Gastrocnemius medialis (tissue), 4 donors: ENCODE results near the gene TP73. TPM values are rescaled to one million over a fixed set of nuclear protein-coding genes. Genes with fewer than 3 reads are reported as not detected.

Experiments
- ATAC-seq, 2 donors: fragments of 150-250 bp; one replicate each; pipeline ENCODE4 v1.9.1; 2016
- DNase-seq, 2 donors: peaks; one replicate each; pipeline ENCODE4 v3.0.0-alpha.2; 2019
- H3K27ac ChIP-seq, 4 donors: fragments of 200-600 bp; sonication (generic); 1 replicate in 1 of 4; 2 replicates in 3 of 4; pipeline ENCODE4 v1.5.1; 2016 to 2018; ENCODE audit warnings: mild to moderate bottlenecking in 2 of 4, moderate library complexity in 1 of 4
- H3K27me3 ChIP-seq, 3 donors: fragments of 200-600 bp; sonication (generic) in 2 of 3; 1 replicate in 1 of 3; 2 replicates in 2 of 3; pipeline versions ENCODE4 v1.5.1 to v1.6.0; 2016 to 2019; ENCODE audit warnings: mild to moderate bottlenecking in 1 of 3, moderate library complexity in 1 of 3
- H3K36me3 ChIP-seq, 2 donors: fragments of 200-600 bp; sonication (generic) in 1 of 2; one replicate each; pipeline ENCODE4 v1.5.1; 2017 to 2018
- H3K4me1 ChIP-seq, 2 donors: fragments of 200-600 bp; sonication (generic) in 1 of 2; one replicate each; pipeline ENCODE4 v1.5.1; 2016 to 2017; ENCODE audit warnings: mild to moderate bottlenecking in 2 of 2
- H3K4me3 ChIP-seq, 4 donors: fragments of 200-600 bp; sonication (generic) in 3 of 4; 1 replicate in 1 of 4; 2 replicates in 3 of 4; pipeline ENCODE4 v1.5.1; 2016 to 2019; ENCODE audit warnings: mild to moderate bottlenecking in 2 of 4
- H3K9me3 ChIP-seq, 3 donors: fragments of 200-600 bp; sonication (generic) in 2 of 3; 1 replicate in 1 of 3; 2 replicates in 2 of 3; pipeline ENCODE4 v1.5.1; 2016 to 2019
- POLR2A ChIP-seq, 2 donors: fragments of 450-650 bp; IDR thresholded peaks; one replicate each; pipeline ENCODE4 v1.6.1; 2017; ENCODE audit warnings: antibody characterized with exemption in 2 of 2, mild to moderate bottlenecking in 2 of 2, moderate library complexity in 2 of 2
- in situ Hi-C, 4 donors: fragments of 200-750 bp; cut with MboI; loops; one replicate each; pipeline versions ENCODE4 v1.15.0 to v1.8.0; 2017; ENCODE audit warnings: low sequenced_read_pairs in 4 of 4
- intact Hi-C: fragments of 100-400 bp; cut with DNase I; formaldehyde crosslinking; loops from one replicate; pipeline ENCODE4 v1.15.1; 2023; ENCODE audit warnings: low total_unique reads
- total RNA-seq, 4 donors: library from RNA; depleted of rRNA; stranded (reverse); fragments of >200 nt; gene quantifications; one replicate each; pipeline versions ENCODE4 v1.1.0 to v1.2.3, GENCODE V29; 2016
- TF ChIP-seq, protein P1 (sequence below), 5 experiments: fragments of 450-650 bp in 3 of 5; fragments of 200-600 bp in 2 of 5; sonication (generic) in 2 of 5; IDR thresholded peaks in 4 of 5; conservative IDR thresholded peaks in 1 of 5; 1 replicate in 4 of 5; 2 replicates in 1 of 5; pipeline ENCODE4 v1.5.1; 2016 to 2019; ENCODE audit warnings: antibody characterized with exemption in 5 of 5, mild to moderate bottlenecking in 3 of 5, moderate library complexity in 3 of 5

TP73 gene
- under 1 TPM in 1 of 4 donors, not detected in 3; 0.07 TPM for total RNA-seq

DNA sequence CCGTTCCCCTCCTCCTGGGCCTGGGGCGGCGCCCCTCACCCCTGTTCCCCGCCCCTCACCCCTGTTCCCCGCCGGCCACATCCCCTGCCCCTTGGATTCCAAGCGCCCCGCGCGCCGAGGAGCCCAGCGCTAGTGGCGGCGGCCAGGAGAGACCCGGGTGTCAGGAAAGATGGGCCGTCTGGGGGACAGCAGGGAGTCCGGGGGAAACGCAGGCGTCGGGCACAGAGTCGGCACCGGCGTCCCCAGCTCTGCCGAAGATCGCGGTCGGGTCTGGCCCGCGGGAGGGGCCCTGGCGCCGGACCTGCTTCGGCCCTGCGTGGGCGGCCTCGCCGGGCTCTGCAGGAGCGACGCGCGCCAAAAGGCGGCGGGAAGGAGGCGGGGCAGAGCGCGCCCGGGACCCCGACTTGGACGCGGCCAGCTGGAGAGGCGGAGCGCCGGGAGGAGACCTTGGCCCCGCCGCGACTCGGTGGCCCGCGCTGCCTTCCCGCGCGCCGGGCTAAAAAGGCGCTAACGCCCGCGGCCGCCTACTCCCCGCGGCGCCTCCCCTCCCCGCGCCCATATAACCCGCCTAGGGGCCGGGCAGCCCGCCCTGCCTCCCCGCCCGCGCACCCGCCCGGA is at the start of gene TP73:
Gene TP73 (plus strand): TSS at position 587 of the 618 bp plus-strand sequence. CDS start 29,850 bp downstream, outside the sequence.
- no peak within 1 kb of the TSS for H3K27ac ChIP-seq
- no peaks in the 10 kb centered on the region for H3K9me3 ChIP-seq
- peaks cover 45 to 54% (median 53%) of the 10 kb centered on the region in 3 donors for H3K27me3 ChIP-seq
- ATAC-seq (no peak), DNase-seq (no peak)
- H3K4me1 ChIP-seq = peaks cover 11 to 21% of the 10 kb centered on the region in 2 donors
- intact Hi-C loops = no loop called here
- in situ Hi-C loops = no loop called here
- peak within 1 kb of the TSS; percentile 16 to 78 (median 30) for H3K4me3 ChIP-seq
- TF ChIP-seq, protein P1, sequence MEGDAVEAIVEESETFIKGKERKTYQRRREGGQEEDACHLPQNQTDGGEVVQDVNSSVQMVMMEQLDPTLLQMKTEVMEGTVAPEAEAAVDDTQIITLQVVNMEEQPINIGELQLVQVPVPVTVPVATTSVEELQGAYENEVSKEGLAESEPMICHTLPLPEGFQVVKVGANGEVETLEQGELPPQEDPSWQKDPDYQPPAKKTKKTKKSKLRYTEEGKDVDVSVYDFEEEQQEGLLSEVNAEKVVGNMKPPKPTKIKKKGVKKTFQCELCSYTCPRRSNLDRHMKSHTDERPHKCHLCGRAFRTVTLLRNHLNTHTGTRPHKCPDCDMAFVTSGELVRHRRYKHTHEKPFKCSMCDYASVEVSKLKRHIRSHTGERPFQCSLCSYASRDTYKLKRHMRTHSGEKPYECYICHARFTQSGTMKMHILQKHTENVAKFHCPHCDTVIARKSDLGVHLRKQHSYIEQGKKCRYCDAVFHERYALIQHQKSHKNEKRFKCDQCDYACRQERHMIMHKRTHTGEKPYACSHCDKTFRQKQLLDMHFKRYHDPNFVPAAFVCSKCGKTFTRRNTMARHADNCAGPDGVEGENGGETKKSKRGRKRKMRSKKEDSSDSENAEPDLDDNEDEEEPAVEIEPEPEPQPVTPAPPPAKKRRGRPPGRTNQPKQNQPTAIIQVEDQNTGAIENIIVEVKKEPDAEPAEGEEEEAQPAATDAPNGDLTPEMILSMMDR (IDR thresholded peaks at IDR 0.05 in 4 of 5, conservative IDR thresholded peaks at IDR 0.05 in 1 of 5) = no peak
- no peak for TF ChIP-seq POLR2A (IDR thresholded peaks at IDR 0.05)
- H3K36me3 ChIP-seq = peaks cover 0 to 4% of the 10 kb centered on the region in 2 donors

DNA sequence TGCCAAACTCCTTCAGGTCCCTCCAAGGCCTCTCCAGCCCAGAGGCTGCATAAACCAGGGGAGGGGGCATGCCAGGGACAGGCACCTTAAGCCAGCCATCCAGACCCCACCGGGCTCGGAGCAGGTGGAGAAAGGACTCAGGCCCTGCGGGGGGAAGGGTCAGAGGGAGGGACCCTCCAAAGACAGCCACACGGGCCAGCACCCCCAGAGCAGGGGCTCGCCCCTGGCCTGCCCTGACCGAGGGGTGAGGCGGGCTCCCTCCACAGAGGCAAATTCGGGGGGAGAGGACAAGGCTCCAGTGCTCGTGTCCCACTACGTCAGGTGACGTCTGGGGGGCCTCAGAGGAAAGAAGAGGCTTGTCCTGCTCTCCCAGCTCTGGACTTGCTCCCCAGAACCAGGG is 49.2 kb upstream of the TP73 start:
- Histone ChIP-seq H3K9me3 (no peaks in the 10 kb centered on the region), H3K4me3 (no peak overlapping the region), H3K27me3 (peaks cover 0 to 17% (median 0%) of the 10 kb centered on the region in 3 donors), H3K4me1 (peaks cover 4 to 18% of the 10 kb centered on the region in 2 donors), H3K27ac (no peak overlapping the region), H3K36me3 (no peaks in the 10 kb centered on the region)
- ATAC-seq (no peak), DNase-seq (no peak)
- TF ChIP-seq, protein P1 (IDR thresholded peaks at IDR 0.05 in 4 of 5, conservative IDR thresholded peaks at IDR 0.05 in 1 of 5) = no peak
- no peak for TF ChIP-seq POLR2A (IDR thresholded peaks at IDR 0.05)
- in situ Hi-C loops = no loop called here
- intact Hi-C loops = no loop called here

DNA sequence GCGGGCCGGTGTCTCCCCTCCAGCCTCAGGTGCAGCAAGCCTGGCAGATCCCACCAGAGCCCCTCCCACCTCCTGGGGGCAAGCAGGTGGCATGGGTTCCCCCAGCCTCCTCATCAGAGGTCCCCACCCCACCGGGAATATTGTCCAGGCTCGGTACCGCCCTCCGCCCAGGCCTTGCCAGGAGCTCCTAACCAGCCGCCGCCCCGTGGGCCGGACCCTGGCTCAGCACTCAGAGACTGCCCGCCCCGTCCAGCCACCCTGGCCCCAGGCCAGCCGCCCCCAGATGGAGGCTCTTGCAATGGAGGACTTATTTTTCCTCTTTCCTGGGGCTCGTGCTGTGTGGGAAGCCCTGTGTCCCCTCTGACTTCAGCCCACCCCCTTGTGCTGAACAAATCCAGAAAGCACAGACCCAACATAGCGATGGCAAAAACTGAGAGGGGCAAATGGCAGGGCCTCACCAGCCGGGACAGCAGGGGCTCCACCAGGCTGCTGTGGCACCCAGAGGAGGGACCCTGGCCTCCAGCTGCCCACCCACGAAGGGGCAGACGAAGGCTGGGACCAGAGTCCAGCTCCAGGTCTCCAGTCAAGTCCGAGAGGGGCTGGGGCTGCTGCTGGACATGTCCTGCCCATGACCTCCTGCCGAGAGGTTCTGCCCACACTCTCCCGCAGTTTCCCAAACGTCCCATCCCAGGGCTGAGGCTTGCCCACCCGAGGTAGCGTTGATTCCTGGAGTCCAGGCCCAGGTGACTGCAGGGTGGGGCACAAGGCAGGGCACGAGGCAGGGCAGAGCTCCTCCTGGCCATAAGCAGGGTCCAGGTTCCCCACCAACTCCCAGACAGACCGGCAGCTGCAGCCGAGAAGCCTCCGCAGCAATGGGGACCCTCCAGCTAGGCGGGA is 48.5 kb upstream of the TP73 start:
- DNase-seq = no peak

DNA sequence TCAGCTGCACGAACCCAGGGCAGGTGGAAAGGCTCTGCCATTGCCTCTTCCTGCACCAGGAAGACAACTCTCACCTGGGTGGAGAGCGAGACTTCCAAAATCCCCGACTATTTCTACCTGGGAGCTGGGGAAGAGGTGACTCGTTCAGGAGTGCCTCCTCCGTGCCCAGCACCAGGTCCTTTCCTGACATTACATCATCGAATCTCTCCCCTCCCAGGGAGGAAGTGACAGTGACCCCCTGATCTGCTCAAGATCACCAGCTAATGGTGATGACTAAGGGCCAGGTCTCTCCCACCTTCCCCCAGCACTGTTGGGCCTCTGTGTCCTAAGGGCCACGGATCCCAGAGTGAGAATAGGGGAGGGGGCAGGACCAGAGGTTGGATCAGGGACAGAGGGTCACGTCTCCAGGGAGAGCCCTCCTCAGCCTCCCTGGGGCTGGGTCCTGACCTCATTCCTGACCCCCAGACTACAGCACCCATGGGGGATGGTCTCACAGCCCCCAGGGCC is 47.8 kb upstream of the TP73 start:
- DNase-seq (no peak), ATAC-seq (no peak)
- H3K27ac ChIP-seq = no peak overlapping the region
- H3K36me3 ChIP-seq = no peaks in the 10 kb centered on the region
- intact Hi-C loops = no loop called here
- H3K4me3 ChIP-seq = no peak overlapping the region
- in situ Hi-C loops = no loop called here
- H3K4me1 ChIP-seq = peaks cover 0 to 4% of the 10 kb centered on the region in 2 donors
- no peak for TF ChIP-seq POLR2A (IDR thresholded peaks at IDR 0.05)
- TF ChIP-seq, protein P1 (IDR thresholded peaks at IDR 0.05 in 4 of 5, conservative IDR thresholded peaks at IDR 0.05 in 1 of 5) = no peak
- no peaks in the 10 kb centered on the region for H3K9me3 ChIP-seq
- H3K27me3 ChIP-seq = peaks cover 0 to 31% (median 0%) of the 10 kb centered on the region in 3 donors

More for the DNA sequence above, 48.5 kb upstream of the TP73 start:
- Histone ChIP-seq H3K4me3 (no peak overlapping the region), H3K9me3 (no peaks in the 10 kb centered on the region), H3K27me3 (peaks cover 0 to 24% (median 0%) of the 10 kb centered on the region in 3 donors), H3K4me1 (peaks cover 0 to 11% of the 10 kb centered on the region in 2 donors), H3K27ac (no peak overlapping the region), H3K36me3 (no peaks in the 10 kb centered on the region)
- intact Hi-C loops (no loop called here), in situ Hi-C loops (no loop called here)
- ATAC-seq = no peak
- TF ChIP-seq, protein P1 (IDR thresholded peaks at IDR 0.05 in 4 of 5, conservative IDR thresholded peaks at IDR 0.05 in 1 of 5) = no peak
- TF ChIP-seq POLR2A (IDR thresholded peaks at IDR 0.05) = no peak
